ENCODE measurements around the gene ZDHHC11. TPM values are rescaled to one million over a fixed set of nuclear protein-coding genes. Genes with fewer than 3 reads are reported as not detected.
"Not testable (repeated sequence)": the region's sequence is repeated elsewhere in the genome, so short reads cannot be mapped to it uniquely, and the experiment has no call there.

The ZDHHC11 gene
- total RNA-seq, 1 donor from 2014 or later: 11.9 TPM

DNA sequence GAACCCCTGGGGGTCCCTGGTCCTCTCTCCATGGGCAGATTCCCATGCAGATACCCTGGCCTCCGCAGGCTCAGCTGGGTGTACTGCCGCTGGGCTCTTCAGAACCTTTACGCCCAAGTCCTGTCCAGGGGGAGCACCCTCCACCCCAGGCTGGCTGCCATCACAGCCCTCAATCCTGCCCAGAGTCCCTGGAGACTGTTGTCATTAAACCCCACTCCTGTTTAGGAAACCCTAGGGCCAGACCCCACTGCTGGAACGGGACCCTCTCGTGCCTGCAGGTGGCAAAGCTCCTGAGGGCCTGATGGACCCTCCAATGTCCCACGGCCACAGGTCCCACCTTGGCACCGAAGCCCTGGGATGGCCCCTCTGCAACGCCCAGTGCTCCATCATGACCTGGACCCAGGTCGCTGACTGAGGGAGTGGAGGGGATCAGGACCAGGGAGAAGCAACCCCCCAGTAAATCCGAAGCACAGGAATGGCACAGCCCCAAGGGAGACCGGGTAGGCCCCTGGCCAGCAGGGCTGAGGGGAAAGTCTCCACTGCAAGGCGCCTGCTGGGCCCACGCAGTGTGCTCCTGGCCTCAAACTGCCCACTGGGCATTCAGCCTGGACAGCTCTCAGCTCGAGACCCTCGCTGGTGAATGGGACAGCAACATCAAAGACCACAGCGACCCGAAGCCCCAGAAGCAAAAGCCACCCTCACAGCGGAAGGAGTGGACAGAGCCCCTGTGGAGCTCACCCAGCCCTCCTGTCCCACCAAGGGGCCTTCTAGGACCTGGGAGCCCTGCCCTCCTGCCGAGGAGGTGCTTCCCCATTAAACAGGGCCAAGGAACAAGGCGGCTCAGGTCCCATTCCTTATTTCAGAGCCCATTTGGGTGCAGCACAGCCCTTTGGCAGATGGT lies 74.6 kb downstream of the ZDHHC11 start:
- no peak for DNase-seq (ENCODE audit: low spot score)
- intact Hi-C loops (cut with micrococcal nuclease): loop anchor here (5.0 kb wide), 1 partner anchor 94 kb away; no protein-coding TSS in a partner anchor
- Mint-ChIP-seq H3K27me3 (ENCODE audit: low read depth) (no peaks in the 10 kb centered on the region), H3K27ac (no peak overlapping the region), H3K36me3 (ENCODE audit: low read depth) (no peaks in the 10 kb centered on the region), H3K4me1 (ENCODE audit: low read depth) (no peaks in the 10 kb centered on the region), H3K9me3 (no peaks in the 10 kb centered on the region), H3K4me3 (ENCODE audit: low read depth) (no peak overlapping the region)

- intact Hi-C loops (cut with micrococcal nuclease): loop anchor here (5.0 kb wide), 1 partner anchor 93 kb away; no protein-coding TSS in a partner anchor
- H3K4me3 Mint-ChIP-seq (ENCODE audit: low read depth); H3K27ac Mint-ChIP-seq; H3K36me3 Mint-ChIP-seq (ENCODE audit: low read depth); H3K4me1 Mint-ChIP-seq (ENCODE audit: low read depth); H3K27me3 Mint-ChIP-seq (ENCODE audit: low read depth); DNase-seq (ENCODE audit: low spot score); H3K9me3 Mint-ChIP-seq: not testable (repeated sequence)
These were observed 75.2 kb downstream of the ZDHHC11 start for GRCh38 chr5:775595-775960.

DNA sequence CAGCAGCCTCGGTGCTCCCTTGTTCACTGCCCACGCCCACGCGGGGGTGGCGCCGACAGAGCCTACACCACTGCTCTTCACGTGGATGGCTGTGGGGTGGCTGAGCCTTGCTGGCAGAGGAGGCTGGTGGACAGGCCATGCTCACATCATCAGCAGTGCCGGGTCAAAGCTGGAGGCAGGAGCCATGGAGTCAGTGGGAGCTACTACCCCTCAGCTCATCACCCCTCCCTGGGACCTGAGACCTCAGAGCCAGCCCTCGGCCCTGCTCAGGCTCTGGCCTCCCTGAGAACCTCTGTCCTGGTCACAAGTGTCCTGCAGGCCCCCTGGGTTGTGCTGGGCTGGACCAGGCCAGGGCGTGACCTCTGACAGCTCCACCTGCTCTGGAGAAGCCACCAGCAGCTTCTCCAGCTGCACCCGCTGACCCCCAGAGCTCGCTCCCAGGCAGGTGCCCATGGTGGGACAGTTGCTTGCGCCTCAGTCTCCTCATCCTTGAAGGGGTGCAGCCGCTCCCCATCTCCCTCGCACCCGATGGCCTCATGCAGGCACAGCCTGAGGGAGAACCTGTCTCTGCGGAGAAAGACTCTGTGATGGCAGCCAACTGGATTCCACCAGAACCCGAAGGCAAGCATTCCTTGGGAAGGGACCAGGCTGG lies 75.8 kb downstream of the ZDHHC11 start:
- not testable (repeated sequence) for H3K27ac Mint-ChIP-seq; H3K9me3 Mint-ChIP-seq; H3K4me3 Mint-ChIP-seq (ENCODE audit: low read depth); H3K4me1 Mint-ChIP-seq (ENCODE audit: low read depth); H3K36me3 Mint-ChIP-seq (ENCODE audit: low read depth); DNase-seq (ENCODE audit: low spot score); H3K27me3 Mint-ChIP-seq (ENCODE audit: low read depth)
- intact Hi-C loops (cut with micrococcal nuclease): loop anchor here (5.0 kb wide), 1 partner anchor 93 kb away; no protein-coding TSS in a partner anchor

DNA sequence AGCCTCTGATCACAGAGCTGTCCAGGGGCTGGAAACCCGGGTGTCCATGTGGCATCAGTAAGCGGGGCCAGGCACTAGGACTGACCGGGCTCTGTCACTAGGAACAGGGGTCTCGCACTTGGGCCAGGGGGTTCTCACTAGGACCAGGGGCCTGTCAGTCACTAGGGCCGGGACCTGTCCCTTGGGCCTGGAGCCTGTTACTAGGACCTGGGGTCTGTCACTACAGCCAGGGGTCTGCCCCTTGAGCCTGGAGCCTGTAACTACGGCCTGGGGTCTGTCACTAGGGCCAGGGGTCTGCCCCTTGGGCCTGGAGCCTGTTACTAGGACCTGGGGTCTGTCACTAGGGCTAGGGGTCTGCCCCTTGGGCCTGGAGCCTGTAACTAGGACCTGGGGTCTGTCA lies 76.5 kb downstream of the ZDHHC11 start:
- H3K4me1 Mint-ChIP-seq (ENCODE audit: low read depth); intact Hi-C loops (cut with micrococcal nuclease); DNase-seq (ENCODE audit: low spot score); H3K9me3 Mint-ChIP-seq; H3K27ac Mint-ChIP-seq; H3K4me3 Mint-ChIP-seq (ENCODE audit: low read depth); H3K27me3 Mint-ChIP-seq (ENCODE audit: low read depth); H3K36me3 Mint-ChIP-seq (ENCODE audit: low read depth): not testable (repeated sequence)

DNA sequence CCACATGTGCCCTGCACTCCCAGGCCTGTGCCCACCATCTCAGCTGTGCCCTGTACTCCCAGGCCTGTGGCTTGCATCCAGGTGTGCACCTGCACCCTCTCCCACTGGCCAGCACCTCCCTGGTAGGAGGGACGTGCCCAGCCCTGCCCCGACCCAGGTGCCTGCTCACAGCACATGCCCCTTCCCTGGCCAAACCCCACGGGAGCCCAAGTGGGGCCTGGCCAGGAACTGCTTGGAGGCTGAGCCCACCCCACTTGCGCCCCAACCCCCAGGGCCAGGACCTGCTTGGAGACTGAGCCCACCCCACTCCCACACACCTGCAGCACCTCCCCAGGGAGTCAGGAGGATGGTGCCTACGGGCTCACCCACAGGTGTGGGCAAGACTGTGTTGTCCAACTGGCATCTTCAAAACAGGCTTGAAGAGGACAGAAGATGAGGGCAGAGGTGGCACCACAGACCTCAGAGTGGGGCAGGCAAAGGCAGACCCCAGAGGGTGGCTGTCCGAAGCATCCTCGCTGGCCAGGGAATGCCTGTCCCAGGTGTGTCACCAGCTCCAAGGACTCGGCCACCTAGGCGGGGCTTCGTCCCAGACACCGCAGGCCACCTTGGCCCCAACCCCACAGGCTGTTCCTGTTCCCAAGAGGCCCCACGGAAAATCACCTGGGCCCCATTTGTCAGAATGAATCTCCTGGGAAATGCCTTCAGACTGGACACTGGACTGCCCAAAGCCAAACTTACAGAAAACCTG lies 77.1 kb downstream of the ZDHHC11 start:
- Mint-ChIP-seq H3K9me3 (no peaks in the 10 kb centered on the region), H3K27me3 (ENCODE audit: low read depth) (no peaks in the 10 kb centered on the region), H3K36me3 (ENCODE audit: low read depth) (no peaks in the 10 kb centered on the region), H3K4me1 (ENCODE audit: low read depth) (no peaks in the 10 kb centered on the region), H3K27ac (no peak overlapping the region), H3K4me3 (ENCODE audit: low read depth) (no peak overlapping the region)
- intact Hi-C loops (cut with micrococcal nuclease): no loop called here
- no peak for DNase-seq (ENCODE audit: low spot score)

GRCh38 chr5:772931-773330 lies 77.9 kb downstream of the ZDHHC11 start:
- H3K4me1 Mint-ChIP-seq (ENCODE audit: low read depth); H3K27ac Mint-ChIP-seq; H3K9me3 Mint-ChIP-seq; H3K36me3 Mint-ChIP-seq (ENCODE audit: low read depth); intact Hi-C loops (cut with micrococcal nuclease); DNase-seq (ENCODE audit: low spot score); H3K27me3 Mint-ChIP-seq (ENCODE audit: low read depth); H3K4me3 Mint-ChIP-seq (ENCODE audit: low read depth): not testable (repeated sequence)

GRCh38 chr5:772547-772890 lies 78.3 kb downstream of the ZDHHC11 start:
- H3K4me1 Mint-ChIP-seq (ENCODE audit: low read depth); DNase-seq (ENCODE audit: low spot score); H3K9me3 Mint-ChIP-seq; H3K4me3 Mint-ChIP-seq (ENCODE audit: low read depth); H3K27ac Mint-ChIP-seq; H3K27me3 Mint-ChIP-seq (ENCODE audit: low read depth); H3K36me3 Mint-ChIP-seq (ENCODE audit: low read depth); intact Hi-C loops (cut with micrococcal nuclease): not testable (repeated sequence)

GRCh38 chr5:771841-772546 lies 78.8 kb downstream of the ZDHHC11 start:
- H3K27me3 Mint-ChIP-seq (ENCODE audit: low read depth); H3K4me3 Mint-ChIP-seq (ENCODE audit: low read depth); H3K36me3 Mint-ChIP-seq (ENCODE audit: low read depth); H3K27ac Mint-ChIP-seq; H3K9me3 Mint-ChIP-seq; DNase-seq (ENCODE audit: low spot score); H3K4me1 Mint-ChIP-seq (ENCODE audit: low read depth); intact Hi-C loops (cut with micrococcal nuclease): not testable (repeated sequence)

DNA sequence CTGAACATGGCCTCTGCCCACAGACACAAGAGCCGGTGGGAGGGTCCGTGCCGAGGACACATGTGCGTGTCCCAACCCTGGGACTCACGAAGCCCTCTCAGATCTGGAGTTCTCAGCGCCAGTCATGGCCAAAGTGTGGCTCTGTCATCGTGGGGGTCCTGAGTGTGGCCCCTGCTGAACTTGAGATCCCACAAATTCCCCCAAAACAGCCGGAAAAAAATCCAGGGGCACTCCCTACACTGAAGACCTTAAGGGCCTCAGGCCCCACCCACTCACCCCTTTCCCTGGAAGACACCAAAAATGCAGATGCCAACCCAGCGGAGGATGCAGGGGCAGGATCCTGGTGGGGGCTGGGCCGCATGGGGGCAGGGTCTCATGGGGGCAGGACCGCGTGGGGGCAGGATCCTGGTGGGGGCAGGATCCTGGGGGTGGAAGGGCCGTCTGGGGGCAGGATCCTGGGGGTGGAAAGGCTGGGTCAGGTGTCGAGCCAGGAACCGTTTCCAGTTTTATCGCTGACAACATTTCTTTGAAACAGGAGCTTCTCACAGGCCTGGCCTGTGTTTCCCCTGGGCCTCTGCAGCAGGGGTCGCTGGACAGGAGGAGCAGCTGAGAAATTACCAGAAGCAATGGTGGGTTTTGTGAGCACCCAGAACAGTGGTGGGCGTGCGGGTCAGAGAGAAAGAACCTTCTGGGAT lies 79.6 kb downstream of the ZDHHC11 start:
- intact Hi-C loops (cut with micrococcal nuclease); H3K27ac Mint-ChIP-seq; H3K4me3 Mint-ChIP-seq (ENCODE audit: low read depth); H3K9me3 Mint-ChIP-seq; H3K27me3 Mint-ChIP-seq (ENCODE audit: low read depth); H3K36me3 Mint-ChIP-seq (ENCODE audit: low read depth); H3K4me1 Mint-ChIP-seq (ENCODE audit: low read depth): not testable (repeated sequence)
- DNase-seq (ENCODE audit: low spot score): peak; percentile 8

DNA sequence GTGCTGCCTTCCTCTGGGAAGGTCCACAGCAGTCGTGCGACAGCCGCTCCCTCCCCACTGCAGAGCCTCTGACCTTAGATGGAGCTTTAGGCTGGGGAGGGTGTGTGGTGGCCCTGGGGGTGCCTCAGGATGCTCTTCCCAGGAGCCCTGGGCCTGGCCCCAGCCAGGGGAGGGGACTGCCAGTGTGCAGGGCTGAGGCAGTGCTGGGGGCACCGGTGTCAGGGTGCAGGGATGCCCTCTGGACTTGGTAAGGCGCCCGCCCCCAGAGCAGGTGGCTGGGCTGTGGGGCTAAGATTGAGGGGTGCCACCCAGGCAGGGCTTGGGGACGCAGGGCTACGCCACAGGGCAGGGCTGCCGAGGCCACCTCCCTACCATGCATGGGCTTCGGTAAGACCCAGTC lies 80.2 kb downstream of the ZDHHC11 start:
- not testable (repeated sequence) for DNase-seq (ENCODE audit: low spot score)

GRCh38 chr5:769485-770145 lies 81.2 kb downstream of the ZDHHC11 start:
- H3K4me3 Mint-ChIP-seq (ENCODE audit: low read depth); H3K36me3 Mint-ChIP-seq (ENCODE audit: low read depth); H3K27ac Mint-ChIP-seq; H3K27me3 Mint-ChIP-seq (ENCODE audit: low read depth); H3K4me1 Mint-ChIP-seq (ENCODE audit: low read depth); intact Hi-C loops (cut with micrococcal nuclease); DNase-seq (ENCODE audit: low spot score); H3K9me3 Mint-ChIP-seq: not testable (repeated sequence)

More for the DNA sequence above, 80.2 kb downstream of the ZDHHC11 start:
- H3K4me1 Mint-ChIP-seq (ENCODE audit: low read depth); intact Hi-C loops (cut with micrococcal nuclease); H3K36me3 Mint-ChIP-seq (ENCODE audit: low read depth); H3K9me3 Mint-ChIP-seq; H3K27ac Mint-ChIP-seq; H3K27me3 Mint-ChIP-seq (ENCODE audit: low read depth); H3K4me3 Mint-ChIP-seq (ENCODE audit: low read depth): not testable (repeated sequence)

Data from activated T-helper 2 cell treated with anti-CD3 and anti-CD28 coated beads, Interferon-gamma antibody, Interleukin-2, Interleukin-4, amounts not matched to agents 10 μg/mL and 5 μg/mL and 100 μg/mL, durations not matched to agents 14 hours and 24 hours and 36 hours (primary cell).